NCI-H82 (cell line): ENCODE data around the gene GRHL1.
A peak's percentile ranks its signal among the peaks of the same experiment; 100 is the strongest.

Experiments used
- DNase-seq: peaks from one replicate; lab custom pipeline; 2025; lab: John Stamatoyannopoulos, UW

Gene GRHL1

GRCh38 chr2:9949239-9949991 is 2.1 kb upstream of the GRHL1 start:
- DNase-seq: no peak

- DNase-seq: no peak
These were observed 1.4 kb upstream of the GRHL1 start for GRCh38 chr2:9949992-9950520.

GRCh38 chr2:9950521-9951271 is 797 bp upstream of the GRHL1 start:
- DNase-seq: peak; percentile 69

GRCh38 chr2:9951272-9951521 is 296 bp upstream of the GRHL1 start:
- no peak for DNase-seq

- DNase-seq: no peak
These were observed 819 bp downstream of the GRHL1 start for GRCh38 chr2:9952286-9952737.

- peak; percentile 55 for DNase-seq
These were observed 1.5 kb downstream of the GRHL1 start for GRCh38 chr2:9952856-9953503.

- no peak for DNase-seq
These were observed 2.6 kb downstream of the GRHL1 start for GRCh38 chr2:9954136-9954535.

GRCh38 chr2:9958057-9958456 is 6.6 kb downstream of the GRHL1 start:
- no peak for DNase-seq

GRCh38 chr2:9959262-9959661 is 7.8 kb downstream of the GRHL1 start:
- DNase-seq: no peak

GRCh38 chr2:9961013-9961412 is 9.5 kb downstream of the GRHL1 start:
- peak; percentile 40 for DNase-seq

GRCh38 chr2:9964334-9964980 is 13.0 kb downstream of the GRHL1 start:
- peak; percentile 79 for DNase-seq

GRCh38 chr2:9965119-9965822 is 13.8 kb downstream of the GRHL1 start:
- no peak for DNase-seq

GRCh38 chr2:9966491-9967022 is 15.1 kb downstream of the GRHL1 start:
- DNase-seq: no peak

- DNase-seq: peak; percentile 42
These were observed 15.7 kb downstream of the GRHL1 start for GRCh38 chr2:9967053-9967775.

- DNase-seq: no peak
These were observed 17.3 kb downstream of the GRHL1 start for GRCh38 chr2:9968553-9969497.

GRCh38 chr2:9970200-9971044 is 18.9 kb downstream of the GRHL1 start:
- peak; percentile 98 for DNase-seq

GRCh38 chr2:9971105-9971818 is 19.8 kb downstream of the GRHL1 start:
- DNase-seq: peak; percentile 46

- DNase-seq: no peak
These were observed 20.4 kb downstream of the GRHL1 start for GRCh38 chr2:9971890-9972289.
